A549 (cell line): ENCODE measurements around the gene PTGES. TPM values are rescaled to one million over a fixed set of nuclear protein-coding genes. Genes with fewer than 3 reads are reported as not detected.

Experiments
- ATAC-seq, 2 experiments: fragments of 200-7000 bp in 1 of 2; fragments of >200 bp in 1 of 2; cut with Nextera tagmentation in 1 of 2; cut with Tn5 transposase in 1 of 2; 3 replicates each; pipeline versions ENCODE4 v1.8.0 to v1.9.1; 2018 to 2020; ENCODE audit warnings: mild to moderate bottlenecking in 1 of 2, moderate library complexity in 1 of 2
- CTCF ChIA-PET: fragments of 300-600 bp; sonication (Branson Sonifier 250); formaldehyde crosslinking; extraction: SDS; loops from one replicate; lab custom pipeline; 2021; ENCODE audit warnings: antibody characterized with exemption, inconsistent platforms; lab: Yijun Ruan, JAX
- POLR2A ChIA-PET: fragments of 350-600 bp; formaldehyde crosslinking; extraction: SDS; loops from one replicate; lab custom pipeline; 2021; ENCODE audit warnings: antibody characterized with exemption, inconsistent platforms; lab: Yijun Ruan, JAX
- DNase-seq, 2 experiments: peaks; one replicate each; pipeline versions ENCODE4 v3.0.0 to v3.0.0-alpha.2; 2011 to 2016; ENCODE audit warnings: low read depth in 1 of 2, low spot score in 1 of 2
- FAIRE-seq: peaks from 2 replicates; lab custom pipeline; 2011; peaks lifted over from hg19 to GRCh38; lab: Jason Lieb, UNC
- H3K27ac ChIP-seq, 2 experiments: fragments of >200 bp; sonication (Bioruptor Twin); formaldehyde crosslinking; 3 replicates each; pipeline ENCODE4 v1.5.1; 2016 to 2017
- H3K4me1 ChIP-seq: fragments of >200 bp; sonication (Bioruptor Twin); formaldehyde crosslinking; 3 replicates; pipeline ENCODE4 v1.6.1; 2016
- H3K4me2 ChIP-seq: fragments of >200 bp; sonication (Bioruptor Twin); formaldehyde crosslinking; 3 replicates; pipeline ENCODE4 v1.6.1; 2016
- H3K4me3 ChIP-seq: fragments of >200 bp; sonication (Bioruptor Twin); formaldehyde crosslinking; 3 replicates; pipeline ENCODE4 v1.5.1; 2016
- H3K9me3 ChIP-seq: fragments of >200 bp; sonication (Bioruptor Twin); formaldehyde crosslinking; 3 replicates; pipeline ENCODE4 v1.6.1; 2016
- ATOH8 ChIP-seq: fragments of 250-450 bp; sonication (Bioruptor Pico); IDR thresholded peaks from 2 replicates; pipeline ENCODE4 v1.5.0; 2020; ENCODE audit warnings: low read depth, mild to moderate bottlenecking, moderate library complexity
- CBX2 ChIP-seq: fragments of 200-600 bp; sonication (generic); IDR thresholded peaks from 2 replicates; pipeline ENCODE4 v1.6.1; 2016; ENCODE audit warnings: low read depth, mild to moderate bottlenecking, borderline replicate concordance
- CBX8 ChIP-seq: fragments of 200-600 bp; sonication (generic); IDR thresholded peaks from 2 replicates; pipeline ENCODE4 v1.6.1; 2016
- CHD2 ChIP-seq: fragments of 150-350 bp; IDR thresholded peaks from 2 replicates; pipeline ENCODE4 v1.6.1; 2014; ENCODE audit warnings: low read length; ENCODE audit not compliant: partially characterized antibody
- CHD4 ChIP-seq: fragments of 200-600 bp; sonication (generic); IDR thresholded peaks from 2 replicates; pipeline ENCODE4 v1.6.1; 2016; ENCODE audit warnings: antibody characterized with exemption, mild to moderate bottlenecking, borderline replicate concordance
- CTCF ChIP-seq: fragments of >200 bp; sonication (Bioruptor Twin); formaldehyde crosslinking; IDR thresholded peaks from 3 replicates; pipeline ENCODE4 v1.5.1; 2016
- E2F6 ChIP-seq: IDR thresholded peaks from 2 replicates; pipeline ENCODE4 v1.6.1; 2012; ENCODE audit warnings: low read depth, borderline replicate concordance
- ESRRA ChIP-seq: fragments of 150-350 bp; IDR thresholded peaks from 2 replicates; pipeline ENCODE4 v1.6.1; 2014; ENCODE audit warnings: mild to moderate bottlenecking, low read length, borderline replicate concordance
- FOSB ChIP-seq: fragments of 250-450 bp; sonication (Bioruptor Pico); IDR thresholded peaks from 2 replicates; pipeline ENCODE4 v1.5.0; 2020; ENCODE audit warnings: mild to moderate bottlenecking, moderate library complexity
- FOSL2 ChIP-seq, 2 experiments: fragments of 450-650 bp in 1 of 2; fragments of >200 bp in 1 of 2; sonication (Bioruptor Twin) in 1 of 2; formaldehyde crosslinking; IDR thresholded peaks; 2 replicates each; pipeline versions ENCODE4 v1.5.0 to v1.6.1; 2016 to 2020; ENCODE audit warnings: mild to moderate bottlenecking in 1 of 2, moderate library complexity in 1 of 2
- FOXS1 ChIP-seq: fragments of 250-450 bp; sonication (Bioruptor Pico); IDR thresholded peaks from 2 replicates; pipeline ENCODE4 v1.5.0; 2020; ENCODE audit warnings: mild to moderate bottlenecking, moderate library complexity
- HOXB13 ChIP-seq: fragments of 250-450 bp; sonication (Bioruptor Pico); IDR thresholded peaks from 2 replicates; pipeline ENCODE4 v1.5.0; 2020; ENCODE audit warnings: low read depth, mild to moderate bottlenecking, moderate library complexity
- HOXB5 ChIP-seq: fragments of 250-450 bp; sonication (Bioruptor Pico); IDR thresholded peaks from 2 replicates; pipeline ENCODE4 v1.5.0; 2020; ENCODE audit warnings: mild to moderate bottlenecking, moderate library complexity
- JUN ChIP-seq, 2 experiments: fragments of >200 bp; sonication (Bioruptor Twin); formaldehyde crosslinking; IDR thresholded peaks; 2 replicates in 1 of 2; 3 replicates in 1 of 2; pipeline ENCODE4 v1.6.1; 2016 to 2017
- KDM1A ChIP-seq: fragments of 200-600 bp; sonication (generic); IDR thresholded peaks from 2 replicates; pipeline ENCODE4 v1.6.1; 2016; ENCODE audit warnings: low read depth, mild to moderate bottlenecking
- KDM5A ChIP-seq: fragments of 200-600 bp; sonication (generic); IDR thresholded peaks from 2 replicates; pipeline ENCODE4 v1.6.1; 2016; ENCODE audit warnings: antibody characterized with exemption, mild to moderate bottlenecking
- MAFK ChIP-seq: fragments of 450-650 bp; IDR thresholded peaks from 2 replicates; pipeline ENCODE4 v1.6.1; 2014; ENCODE audit not compliant: partially characterized antibody
- NFE2L2 ChIP-seq: fragments of 150-350 bp; conservative IDR thresholded peaks from 2 replicates; pipeline ENCODE4 v1.6.1; 2014; ENCODE audit warnings: low read length
- NPAS2 ChIP-seq: fragments of 250-450 bp; sonication (Bioruptor Pico); IDR thresholded peaks from 2 replicates; pipeline ENCODE4 v1.8.0; 2022; ENCODE audit warnings: mild to moderate bottlenecking, moderate library complexity, borderline replicate concordance
- NR3C1 ChIP-seq: fragments of >200 bp; sonication (Bioruptor Twin); formaldehyde crosslinking; IDR thresholded peaks from 3 replicates; pipeline ENCODE4 v1.6.1; 2017
- POLR2A ChIP-seq: IDR thresholded peaks from 2 replicates; pipeline ENCODE4 v1.6.1; 2012; ENCODE audit warnings: mild to moderate bottlenecking, low read length
- POLR2AphosphoS2 ChIP-seq: conservative IDR thresholded peaks from 2 replicates; pipeline ENCODE4 v1.6.1; 2012; ENCODE audit warnings: low read length, improper control_type of control experiment, inconsistent platforms
- RARB ChIP-seq: fragments of 250-450 bp; sonication (Bioruptor Pico); IDR thresholded peaks from 2 replicates; pipeline ENCODE4 v1.8.0; 2021; ENCODE audit warnings: mild to moderate bottlenecking, moderate library complexity
- REST ChIP-seq: fragments of 200-600 bp; sonication (generic); IDR thresholded peaks from 2 replicates; pipeline ENCODE4 v1.6.1; 2016; ENCODE audit warnings: antibody characterized with exemption, mild to moderate bottlenecking, moderate library complexity
- RFX5 ChIP-seq: fragments of 450-650 bp; IDR thresholded peaks from 2 replicates; pipeline ENCODE4 v1.7.1; 2014; ENCODE audit warnings: antibody characterized with exemption, mild to moderate bottlenecking, moderate library complexity
- SMC3 ChIP-seq: fragments of >200 bp; sonication (Bioruptor Twin); formaldehyde crosslinking; IDR thresholded peaks from 3 replicates; pipeline ENCODE4 v1.6.1; 2018; ENCODE audit warnings: inconsistent platforms
- TFCP2L1 ChIP-seq: fragments of 250-450 bp; sonication (Bioruptor Pico); IDR thresholded peaks from 2 replicates; pipeline ENCODE4 v1.5.0; 2021; ENCODE audit warnings: mild to moderate bottlenecking
- TP53 ChIP-seq: fragments of 250-450 bp; sonication (Bioruptor Pico); IDR thresholded peaks from 2 replicates; pipeline ENCODE4 v1.5.0; 2021; ENCODE audit warnings: mild to moderate bottlenecking, moderate library complexity
- USF2 ChIP-seq: fragments of 450-650 bp; IDR thresholded peaks from 2 replicates; pipeline ENCODE4 v1.6.1; 2014; ENCODE audit warnings: antibody characterized with exemption
- ZFP36 ChIP-seq: fragments of 450-650 bp; IDR thresholded peaks from 2 replicates; pipeline ENCODE4 v1.6.1; 2014; ENCODE audit warnings: borderline replicate concordance; ENCODE audit not compliant: partially characterized antibody
- WGBS: methylation state at CpG from one replicate; pipeline ENCODE4 v1.1.6; 2017; ENCODE audit errors: missing lambda C conversion rate; 5-methylcytosine and 5-hydroxymethylcytosine counted together
- polyA plus RNA-seq, 4 experiments: library from polyadenylated mRNA; depleted of rRNA in 3 of 4; stranded (reverse); fragments of >200 nt; fragmentation: RNase III in 1 of 4; extraction: RNeasy Plus Mini Kit Qiagen cat#74134 plus additional on column Dnase treatment in 1 of 4; gene quantifications; 2 replicates in 3 of 4; 3 replicates in 1 of 4; pipeline ENCODE4 v1.2.3, GENCODE V29; 2011 to 2017

Gene PTGES
- polyA plus RNA-seq, 2 of the 4 experiments (the other 2 are of a cell fraction): 19.1 to 58.8 TPM

- POLR2A ChIA-PET: interaction anchor here (1.6 kb wide), 1 partner anchor 37 kb away, joined by 5 read pairs; no protein-coding TSS in a partner anchor
- Histone ChIP-seq H3K4me3 (no peak overlapping the region), H3K9me3 (no peaks in the 10 kb centered on the region), H3K4me1 (peaks cover 10% of the 10 kb centered on the region), H3K4me2 (no peak overlapping the region), H3K27ac (no peak overlapping the region)
- DNase-seq (no peak), ATAC-seq (no peak), FAIRE-seq (no peak)
- CTCF ChIA-PET: interaction anchor here (0.6 to 30.2 kb wide), 10 partner anchors 8 to 600 kb away, joined by 3 to 1179 read pairs (median 12); partner anchors contain the start of genes ASB6 and PTGES
- TF ChIP-seq MAFK (no peak), CBX8 (no peak), FOXS1 (CRISPR knock-in tag) (no peak), KDM1A (no peak), HOXB13 (CRISPR knock-in tag) (no peak), FOSB (CRISPR knock-in tag) (no peak), CHD4 (no peak), FOSL2 (IDR thresholded peaks at IDR 0.05) (no peak), FOSL2 (CRISPR knock-in tag; IDR thresholded peaks at IDR 0.05) (no peak), RFX5 (no peak), SMC3 (no peak), CBX2 (no peak), TFCP2L1 (CRISPR knock-in tag) (no peak), TP53 (CRISPR knock-in tag) (no peak), CHD2 (no peak), ESRRA (no peak), KDM5A (no peak), POLR2AphosphoS2 (no peak), RARB (no peak), NPAS2 (CRISPR knock-in tag) (no peak)
- WGBS: 89% methylated on average over 11 of the region's 16 CpGs
Observed at GRCh38 chr9:129739432-129739831, 13.4 kb downstream of the PTGES start.

GRCh38 chr9:129737479-129738274, 15.2 kb downstream of the PTGES start:
- H3K9me3 ChIP-seq: no peaks in the 10 kb centered on the region
- peak overlapping the region; percentile 74 for H3K4me2 ChIP-seq
- H3K27ac ChIP-seq: peak overlapping the region; percentile 86 to 95
- CTCF ChIA-PET: interaction anchor here (0.7 to 30.2 kb wide), 41 partner anchors 9 to 662 kb away, joined by 3 to 1179 read pairs (median 6); partner anchors contain the start of genes ASB6, PTGES and TOR1B
- DNase-seq (peak; percentile 79 to 81), ATAC-seq (peak; percentile 84 to 90), FAIRE-seq (no peak)
- peaks cover 10% of the 10 kb centered on the region for H3K4me1 ChIP-seq
- peak overlapping the region; percentile 41 for H3K4me3 ChIP-seq
- WGBS: 30% methylated on average over 37 of the region's 48 CpGs
- POLR2A ChIA-PET: interaction anchor here (0.6 to 1.6 kb wide), 8 partner anchors 11 to 46 kb away, joined by 3 to 22 read pairs (median 4); partner anchors contain the start of gene PTGES
- TF ChIP-seq NR3C1: no peak
- no peak for TF ChIP-seq NFE2L2
- peak; percentile 95 for TF ChIP-seq CTCF
- TF ChIP-seq CBX8: no peak
- no peak for TF ChIP-seq HOXB5 (CRISPR knock-in tag)
- TF ChIP-seq E2F6: no peak
- no peak for TF ChIP-seq TFCP2L1 (CRISPR knock-in tag)
- no peak for TF ChIP-seq POLR2A
- TF ChIP-seq ZFP36: no peak
- TF ChIP-seq ATOH8 (CRISPR knock-in tag): no peak
- TF ChIP-seq MAFK: no peak
- TF ChIP-seq JUN (IDR thresholded peaks at IDR 0.05): peak in 1 of 2 experiments; percentile 59; a peak in 1 of 5 replicates
- no peak for TF ChIP-seq USF2
- no peak for TF ChIP-seq REST
- TF ChIP-seq SMC3: peak; percentile 99
- TF ChIP-seq KDM1A: no peak
- no peak for TF ChIP-seq NPAS2 (CRISPR knock-in tag)
